GM19452 (cell line): Measurements from ENCODE around the gene ACTN2.

Experiments
- ATAC-seq: cut with Tn5 transposase; IDR thresholded peaks from one replicate; pipeline ENCODE4 v1.9.1; 2021; ENCODE audit not compliant: unreplicated experiment

The ACTN2 gene

DNA sequence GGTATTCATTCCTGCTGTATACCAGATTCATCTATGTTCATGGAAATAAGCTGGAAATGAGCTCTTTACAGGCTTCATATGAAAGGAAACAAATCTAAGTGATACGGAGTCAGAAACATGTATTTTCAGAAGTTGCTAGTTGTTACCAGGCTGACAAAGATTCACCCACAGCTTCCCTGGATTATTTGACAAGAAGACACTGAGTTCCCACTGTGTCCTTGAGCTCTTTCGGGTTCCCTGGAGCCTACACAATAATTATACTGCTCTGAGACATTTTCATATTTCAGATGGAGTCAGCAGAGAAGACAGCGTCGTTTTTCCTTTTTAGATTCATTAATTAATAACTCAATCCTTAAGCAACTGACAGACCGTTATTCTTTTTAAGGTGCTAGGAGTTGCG is 79.5 kb downstream of the ACTN2 start:
- no peak for ATAC-seq

DNA sequence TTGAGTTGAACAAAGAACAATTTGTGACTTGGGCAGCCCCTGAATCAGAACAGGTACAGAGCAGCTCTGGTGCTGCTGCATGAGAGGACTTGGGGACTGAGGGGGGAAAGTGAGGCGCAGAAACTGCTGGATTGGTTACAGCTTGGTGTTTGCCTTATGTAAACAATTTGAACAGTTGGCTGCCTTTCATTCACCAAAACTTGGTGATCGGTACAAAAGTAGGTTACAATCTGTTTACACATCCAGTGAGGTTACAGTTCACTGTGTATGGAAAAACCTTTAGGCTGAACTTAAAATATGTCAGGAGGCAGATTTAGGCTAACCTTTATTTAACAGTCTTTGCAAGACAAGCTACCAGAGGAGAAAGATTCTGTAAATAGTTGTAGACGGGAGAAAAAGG is 80.2 kb downstream of the ACTN2 start:
- no peak for ATAC-seq

DNA sequence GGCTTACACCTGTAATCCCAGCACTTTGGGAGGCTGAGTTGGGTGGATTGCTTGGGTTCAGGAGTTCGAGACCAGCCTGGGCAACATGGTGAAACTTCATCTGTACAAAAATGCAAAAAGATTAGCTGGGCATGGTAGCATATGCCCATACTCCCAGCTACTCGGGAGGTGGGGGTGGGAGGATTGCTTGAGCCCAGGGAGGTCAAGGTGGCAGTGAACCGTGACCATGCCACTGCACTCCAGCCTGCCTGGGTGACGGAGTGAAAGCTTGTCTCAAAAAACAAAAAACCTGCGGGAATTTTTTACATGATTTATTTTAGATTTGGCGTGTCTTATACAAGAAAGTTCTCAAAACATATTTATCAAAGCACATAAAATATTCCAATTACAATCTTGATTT is 81.0 kb downstream of the ACTN2 start:
- ATAC-seq, result no peak

DNA sequence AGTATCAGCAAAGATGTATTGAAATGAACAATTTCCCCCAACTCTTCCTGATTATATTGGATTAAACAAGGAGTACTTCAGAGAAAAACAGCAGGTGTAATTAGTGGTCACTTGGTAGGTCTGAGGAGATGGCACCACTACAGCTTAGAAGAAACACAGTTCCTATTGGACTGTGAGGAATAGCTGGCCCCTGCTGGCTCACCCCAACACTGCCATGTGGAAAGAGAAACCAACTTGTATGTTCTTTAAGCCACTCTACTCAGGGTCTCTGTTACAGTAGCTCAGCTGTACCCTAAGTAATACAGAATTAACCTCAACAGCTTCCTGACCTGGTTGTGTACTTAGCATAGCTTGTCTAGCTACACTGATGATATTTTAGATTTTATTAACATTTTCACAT is 82.3 kb downstream of the ACTN2 start:
- no peak for ATAC-seq

DNA sequence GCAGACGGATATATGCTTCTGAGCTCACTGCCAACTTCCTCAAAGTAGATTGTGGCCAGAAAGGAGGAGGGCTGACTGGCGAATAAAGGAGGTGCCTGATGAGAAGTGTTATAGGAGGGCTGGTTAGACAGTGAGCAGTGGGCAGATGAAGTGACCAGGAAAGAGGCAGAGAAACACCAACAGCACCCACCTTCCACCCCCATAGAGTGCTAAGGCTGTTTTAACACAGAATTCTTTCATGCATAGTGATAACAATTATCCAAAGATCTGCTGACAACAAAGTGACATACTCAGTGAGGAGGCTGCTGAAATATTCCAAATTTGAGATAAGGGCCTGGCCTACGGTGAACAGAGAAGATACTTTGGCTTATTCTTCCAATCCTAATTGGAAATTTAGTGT is 87.6 kb downstream of the ACTN2 start:
- ATAC-seq, result no peak

DNA sequence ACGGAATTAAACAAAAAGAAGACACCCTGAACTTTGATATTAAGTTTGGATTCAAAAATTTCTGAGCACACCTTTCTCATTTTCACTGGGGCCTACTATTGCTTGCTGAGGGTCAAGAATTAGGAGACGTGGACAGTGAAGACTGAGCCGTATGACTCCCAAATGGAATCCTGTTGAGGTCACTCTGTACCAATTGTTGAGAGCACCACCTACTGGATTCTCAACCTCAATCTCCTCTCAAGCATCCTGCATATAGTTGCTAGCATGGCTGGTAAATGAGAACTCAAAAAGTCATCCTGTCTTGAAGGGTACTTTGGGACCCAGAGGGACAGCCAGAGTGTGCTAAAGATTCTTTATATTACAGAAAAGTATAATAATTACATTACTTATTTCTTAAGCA is 88.6 kb downstream of the ACTN2 start:
- no peak for ATAC-seq

DNA sequence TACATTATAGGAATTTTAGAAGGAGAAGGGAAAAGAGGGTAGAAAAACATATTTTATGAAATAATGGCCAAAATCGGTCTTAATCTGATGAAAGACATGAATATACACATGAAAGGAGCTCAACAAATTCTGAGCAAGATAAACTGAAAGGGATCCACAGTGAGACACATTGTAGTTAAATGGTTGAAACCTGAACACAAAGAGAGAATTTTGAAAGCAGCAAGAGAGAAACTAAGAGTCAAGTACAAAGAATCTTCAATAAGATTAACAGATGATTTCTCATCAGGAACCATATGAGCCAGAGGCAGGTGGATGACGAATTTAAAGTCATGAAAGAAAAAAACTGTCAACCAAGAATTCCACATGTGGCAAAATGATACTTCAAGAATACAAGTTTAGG is 93.0 kb downstream of the ACTN2 start:
- no peak for ATAC-seq

DNA sequence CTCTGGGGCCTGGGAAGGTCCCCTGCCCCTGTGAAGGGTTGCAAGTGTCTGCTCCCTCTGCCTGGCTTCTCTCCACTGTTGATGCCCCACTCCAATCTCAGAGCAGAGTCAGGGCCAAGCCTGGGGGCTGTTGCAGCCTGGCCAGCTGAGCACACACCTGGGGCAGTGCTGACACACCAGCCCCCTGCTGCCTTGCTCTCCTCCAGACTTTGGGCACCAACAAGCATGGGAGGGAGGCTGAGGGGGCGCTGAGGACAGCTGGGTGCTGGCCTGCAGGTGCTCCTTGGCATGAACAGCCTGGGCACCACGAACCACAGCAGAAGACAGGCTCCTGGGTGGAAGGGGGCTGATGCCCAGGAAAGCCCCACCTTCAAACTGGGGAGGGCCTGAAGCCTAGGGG is 99.2 kb downstream of the ACTN2 start:
- no peak for ATAC-seq

DNA sequence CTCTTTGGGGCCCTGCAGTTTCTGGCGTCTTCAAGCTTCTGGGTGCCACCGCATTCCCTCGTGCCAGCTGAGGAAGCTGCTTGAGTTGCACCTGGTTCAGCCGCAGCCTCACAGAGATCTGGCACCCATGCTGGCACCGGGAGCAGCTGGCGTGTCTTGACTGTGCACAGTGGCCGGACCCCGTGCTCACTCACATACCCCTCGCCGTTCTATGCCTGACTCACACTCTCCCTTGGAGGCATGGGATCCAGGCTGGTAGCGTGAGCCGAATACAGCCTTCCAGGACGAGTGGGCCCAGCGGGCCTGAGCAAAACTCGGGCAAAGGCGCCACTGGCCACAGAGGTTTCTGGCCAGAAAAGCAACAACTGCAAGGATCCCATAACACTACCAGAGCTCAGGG is 100.2 kb downstream of the ACTN2 start:
- no peak for ATAC-seq

DNA sequence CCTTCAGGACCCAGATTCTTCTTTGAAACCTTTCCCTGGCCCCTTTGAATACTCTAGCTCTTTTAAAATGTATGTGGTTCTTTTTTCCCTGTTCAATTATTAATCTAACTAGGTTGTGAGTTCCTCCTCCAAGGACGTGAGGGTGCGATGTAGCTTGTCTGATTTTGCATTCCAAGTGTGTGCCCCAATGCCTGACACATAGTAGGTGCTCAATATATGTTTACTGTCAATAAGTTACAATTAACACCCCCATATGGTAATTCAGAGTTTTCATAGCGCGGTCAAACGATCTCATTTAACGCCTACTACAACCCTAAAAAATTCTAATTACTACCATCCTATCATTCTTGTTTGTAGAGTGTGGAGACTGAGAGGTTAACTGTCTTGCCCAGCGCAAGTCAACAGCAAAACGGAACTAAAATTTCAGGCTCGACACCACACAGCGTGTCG is 108.3 kb downstream of the ACTN2 start:
- no peak for ATAC-seq

DNA sequence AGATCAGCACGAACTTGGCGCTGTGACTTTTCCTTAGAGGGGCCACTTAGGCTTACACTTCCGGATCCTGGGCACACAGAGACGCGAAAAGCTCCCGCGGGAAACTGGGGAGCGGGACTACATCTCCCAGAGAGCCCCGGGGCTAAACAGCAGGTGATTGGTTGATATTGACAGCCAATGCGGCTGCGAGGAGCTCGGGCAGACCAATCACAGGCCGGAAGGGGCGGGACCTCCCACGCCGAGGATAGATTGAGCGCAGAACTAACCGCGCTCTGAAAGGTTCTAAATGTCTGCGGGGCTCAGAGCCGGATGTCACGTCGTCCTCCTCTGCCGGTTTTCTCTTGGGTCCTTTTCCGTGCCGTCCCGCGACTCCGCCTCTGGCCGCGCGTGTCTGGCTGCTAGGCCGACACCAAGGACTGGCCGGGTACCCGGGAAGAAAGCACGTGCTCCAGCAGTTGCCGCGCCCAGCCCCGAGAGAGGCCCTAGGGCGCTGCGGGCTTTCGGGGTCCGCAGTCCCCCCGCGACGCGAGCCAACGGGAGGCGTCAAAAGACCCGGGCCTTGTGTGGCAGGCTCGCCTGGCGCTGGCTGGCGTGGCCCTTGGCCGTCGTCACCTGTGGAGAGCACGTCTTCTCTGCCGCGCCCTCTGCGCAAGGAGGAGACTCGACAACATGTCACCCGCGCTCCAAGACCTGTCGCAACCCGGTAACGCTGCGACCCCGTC is 108.9 kb downstream of the ACTN2 start, which contains the start of gene MTR:
Gene MTR, plus strand, starts transcription at position 258 of the 722 bp plus-strand sequence. Its CDS starts 412 bp downstream, at position 670.
- ATAC-seq, result peak; percentile 98

DNA sequence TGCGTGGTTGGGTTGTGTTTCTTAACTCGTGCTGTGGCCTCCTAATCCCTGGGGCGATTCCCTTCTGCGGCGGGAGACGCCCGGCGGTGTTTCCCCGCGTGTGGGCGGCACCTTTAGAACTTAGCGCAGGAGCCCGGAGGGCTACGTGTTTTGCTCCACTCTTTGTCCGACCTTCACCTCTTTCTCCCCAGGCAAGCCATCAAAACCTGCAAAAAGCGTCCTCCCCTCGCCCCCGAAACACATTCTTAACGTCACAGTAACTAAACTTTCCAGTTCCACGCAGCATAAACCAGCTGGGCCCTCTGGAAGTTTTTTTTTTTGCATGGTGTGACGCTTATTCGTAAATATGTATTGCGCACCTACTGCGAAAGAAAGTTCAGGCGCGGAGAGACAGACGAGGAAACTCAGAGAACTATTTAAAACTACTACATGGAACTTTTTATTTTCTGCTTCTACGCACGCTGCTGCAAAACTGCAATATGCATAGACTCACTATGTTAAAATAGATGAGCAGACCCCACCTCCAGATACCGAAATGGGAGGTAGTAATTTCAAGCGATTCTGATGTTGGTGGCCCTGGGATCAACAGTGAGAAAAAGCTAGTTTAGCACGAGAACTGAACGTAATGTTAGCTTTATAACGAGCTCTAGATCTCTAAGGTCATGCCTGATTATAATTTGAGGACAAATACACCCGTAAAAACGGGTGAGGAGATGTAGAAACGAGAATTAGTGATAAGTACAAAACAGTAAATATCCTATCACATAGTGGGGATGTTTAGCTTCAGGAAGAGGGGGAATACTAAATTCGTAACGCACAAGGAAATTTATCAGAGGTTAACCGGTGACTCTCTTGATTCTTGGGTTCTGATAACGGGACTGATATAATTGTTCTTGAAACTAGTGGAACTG is 109.7 kb downstream of the ACTN2 start:
- ATAC-seq, result peak; percentile 24

DNA sequence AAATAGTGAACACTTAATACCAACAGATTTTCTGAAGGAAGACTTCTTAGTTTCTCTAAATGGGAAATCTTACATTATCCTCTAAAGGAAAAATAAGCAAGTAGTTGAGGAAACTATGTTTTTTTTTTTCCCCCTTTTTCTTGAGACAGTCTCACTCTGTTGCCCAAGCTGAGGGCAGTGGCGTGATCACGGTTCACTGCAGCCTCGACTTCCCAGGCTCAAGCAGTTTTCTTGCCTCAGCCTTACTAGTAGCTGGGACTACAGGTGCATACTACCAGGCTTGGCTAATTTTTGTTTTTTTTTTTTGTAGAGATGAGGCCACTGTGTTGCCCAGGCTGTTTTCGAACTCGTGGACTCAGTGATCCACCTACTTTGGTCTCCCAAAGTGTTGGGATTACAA is 112.7 kb downstream of the ACTN2 start:
- no peak for ATAC-seq

DNA sequence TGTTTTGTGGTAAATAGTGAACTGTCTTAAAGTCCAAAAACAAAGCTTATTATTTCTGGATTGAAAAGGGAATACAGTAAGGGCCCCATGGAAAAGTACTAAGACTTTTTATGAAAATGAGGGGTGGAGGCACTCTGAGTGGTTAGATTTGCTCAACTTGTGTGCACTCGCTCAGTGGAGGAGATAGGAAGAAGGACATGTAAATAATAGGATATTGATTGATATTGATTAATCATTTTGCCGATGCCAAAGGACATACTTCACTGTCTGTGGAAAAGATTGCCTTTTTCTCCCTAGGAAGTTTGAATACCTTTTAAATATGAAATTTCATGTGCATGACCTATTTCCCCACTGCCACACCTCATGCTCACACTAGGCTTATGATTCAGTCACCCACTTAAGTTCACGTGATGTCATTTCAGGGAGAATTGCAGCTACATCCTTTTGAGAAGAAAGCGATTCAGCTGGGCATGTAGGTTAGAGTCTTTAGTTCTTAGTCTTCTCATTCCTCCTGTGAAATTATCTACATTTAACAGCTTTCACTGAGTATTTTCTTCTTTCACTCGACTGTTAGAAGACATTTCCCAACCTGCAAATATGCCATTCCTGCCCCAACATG is 113.8 kb downstream of the ACTN2 start:
- ATAC-seq, result no peak

DNA sequence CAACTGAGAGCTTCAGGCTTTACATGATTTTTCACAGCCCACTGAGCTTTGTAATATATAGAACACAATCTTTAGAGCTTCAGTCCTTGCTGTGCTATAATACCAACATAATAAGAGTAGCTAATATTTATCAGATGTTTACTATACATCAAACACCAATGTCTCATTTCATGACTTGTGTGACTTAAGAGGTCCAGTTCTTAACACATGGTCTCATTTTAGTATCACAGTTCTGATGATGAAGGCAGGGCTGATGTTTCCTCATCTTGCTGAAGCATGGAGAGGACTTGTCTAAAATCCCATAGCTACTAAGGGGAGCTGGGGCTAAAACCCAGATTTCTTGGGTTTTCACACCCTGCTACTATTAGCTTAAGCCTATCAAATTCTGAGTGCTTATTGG is 114.3 kb downstream of the ACTN2 start:
- no peak for ATAC-seq

DNA sequence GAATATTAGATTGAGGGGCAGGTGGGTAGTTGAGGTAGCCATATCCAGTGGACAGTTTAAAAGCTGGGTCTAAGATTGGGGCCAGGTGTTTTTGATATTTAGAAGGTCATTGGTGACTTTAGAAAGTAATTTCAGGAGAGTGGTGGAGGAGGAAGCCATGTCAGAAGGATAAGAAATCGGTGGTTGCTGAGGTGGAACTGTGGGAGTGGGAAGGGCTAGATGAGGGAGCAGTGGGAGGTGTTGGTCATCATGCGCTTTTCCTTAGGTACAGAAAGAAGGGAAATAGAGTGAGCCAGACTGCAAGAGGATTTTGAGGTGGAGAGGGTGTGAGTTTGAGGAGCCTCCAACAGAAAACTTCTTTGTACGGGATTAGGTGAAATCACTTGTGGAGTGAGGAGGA is 116.0 kb downstream of the ACTN2 start:
- ATAC-seq, result no peak

DNA sequence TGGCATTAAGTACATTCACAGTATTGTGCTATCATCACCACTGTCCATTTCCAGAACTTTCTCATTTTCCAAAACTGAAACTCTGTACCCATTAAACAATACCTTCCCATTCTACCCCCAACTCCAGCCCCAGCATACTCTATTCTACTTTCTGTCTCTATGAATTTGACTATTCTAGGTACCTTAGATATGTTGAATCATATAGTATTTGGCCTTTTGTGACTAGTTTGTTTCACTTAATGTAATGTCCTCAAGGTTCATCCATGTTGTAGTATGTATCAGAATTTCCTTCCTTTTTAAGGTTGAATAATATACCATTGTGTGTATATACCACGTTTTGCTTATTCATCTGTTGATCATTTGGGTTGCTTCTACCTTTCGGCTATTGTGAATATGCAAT is 120.3 kb downstream of the ACTN2 start:
- no peak for ATAC-seq

DNA sequence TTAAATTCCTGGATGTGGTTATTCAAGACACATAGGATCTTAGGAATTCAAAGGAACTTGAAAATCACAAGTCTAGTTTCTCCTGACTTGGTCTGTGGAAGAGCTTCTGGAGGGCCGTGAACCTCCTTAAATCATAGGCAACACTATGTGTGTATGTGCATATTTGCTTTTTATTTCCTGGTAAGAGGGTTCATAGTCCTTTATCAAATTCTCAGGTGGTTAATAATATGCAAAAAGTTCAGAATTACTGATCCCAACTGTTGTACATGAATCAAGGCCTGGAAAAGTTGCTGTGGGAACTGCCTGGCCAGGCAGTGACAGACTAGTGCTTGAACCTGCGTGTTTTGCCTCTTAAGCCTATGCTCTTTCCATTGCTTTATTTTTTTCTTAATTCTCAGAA is 121.7 kb downstream of the ACTN2 start:
- no peak for ATAC-seq

DNA sequence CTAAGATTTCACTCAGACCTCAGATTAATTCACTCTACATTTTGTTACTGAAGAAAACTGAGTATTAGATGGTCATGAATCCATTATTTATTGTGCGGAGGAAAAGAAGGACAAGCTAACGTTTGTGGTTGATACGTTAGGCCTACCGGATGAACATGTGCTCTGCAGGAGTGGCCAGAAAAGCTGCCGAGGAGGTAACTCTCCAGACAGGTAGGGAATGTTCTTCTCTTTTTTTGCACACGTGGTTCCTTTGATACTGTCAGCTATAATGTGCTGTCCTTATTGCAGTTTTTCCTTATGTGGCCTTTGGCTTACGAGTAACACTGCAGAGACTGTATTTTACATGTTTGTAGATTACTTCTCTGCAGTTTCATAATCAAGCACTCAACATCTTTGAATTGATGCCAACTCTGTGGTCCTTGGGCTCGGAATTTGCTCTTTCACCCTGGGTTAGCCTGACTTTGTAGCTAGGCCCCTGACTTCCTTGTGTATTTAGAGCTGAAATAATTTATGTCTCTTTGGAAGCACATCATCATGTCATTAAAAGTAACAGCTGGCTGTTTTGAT is 122.3 kb downstream of the ACTN2 start:
- ATAC-seq, result no peak

DNA sequence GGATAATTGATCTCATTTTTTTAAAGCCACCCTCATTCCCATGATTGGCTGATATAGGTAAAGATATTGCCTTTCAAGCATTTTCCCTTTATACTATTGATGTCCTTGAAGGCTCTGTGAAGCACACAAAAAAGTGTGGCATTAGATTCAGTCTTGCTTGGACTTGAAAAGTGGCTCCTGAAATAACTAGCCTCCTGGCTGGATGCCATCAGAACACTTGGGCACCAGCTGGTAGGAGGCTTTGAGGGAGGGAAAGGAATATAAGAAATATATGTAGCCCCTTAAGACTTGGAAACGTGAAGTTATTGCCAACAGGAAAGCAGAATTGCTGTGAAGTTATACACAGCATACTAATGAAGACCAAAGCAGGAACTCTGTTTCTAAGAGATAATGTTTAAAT is 122.8 kb downstream of the ACTN2 start:
- no peak for ATAC-seq

DNA sequence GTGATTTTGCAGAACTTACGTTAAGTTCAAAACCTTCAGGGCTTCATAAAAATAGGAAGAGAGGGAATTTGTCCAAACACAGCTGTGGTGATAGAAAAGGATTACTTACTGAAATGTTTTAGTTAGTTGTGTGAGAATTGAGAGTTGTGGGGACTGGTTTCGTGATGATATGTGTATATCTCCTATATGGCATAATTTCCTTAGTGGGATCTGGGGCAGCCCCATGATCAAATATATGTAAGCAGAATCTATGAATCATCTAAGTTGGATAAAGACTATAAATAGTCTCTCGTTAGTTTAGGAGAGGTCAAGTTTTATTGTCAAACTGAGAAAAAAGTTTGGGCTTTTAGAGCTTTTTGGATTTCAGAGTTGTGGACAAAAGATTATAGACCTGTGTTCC is 123.7 kb downstream of the ACTN2 start:
- no peak for ATAC-seq
